HG02840 (cell line): Measurements from ENCODE around the gene RBP4.
"Not testable (repeated sequence)": the region's sequence is repeated elsewhere in the genome, so short reads cannot be mapped to it uniquely, and the experiment has no call there.

Experiments
- ATAC-seq: cut with Tn5 transposase; IDR thresholded peaks from one replicate; pipeline ENCODE4 v1.9.1; 2021; ENCODE audit warnings: mild to moderate bottlenecking, moderate library complexity, moderate number of reproducible peaks; ENCODE audit not compliant: unreplicated experiment, low FRiP score

The RBP4 gene

GRCh38 chr10:93568105-93568390 is 33.0 kb downstream of the RBP4 start:
- ATAC-seq = no peak

GRCh38 chr10:93567277-93568104 is 33.5 kb downstream of the RBP4 start:
- no peak for ATAC-seq

- ATAC-seq = no peak
Measured at GRCh38 chr10:93566435-93567276, 34.4 kb downstream of the RBP4 start, which contains the start of gene FFAR4. FFAR4 (plus strand) TSS chr10:93566665; CDS start chr10:93566721, 56 bp downstream.

- ATAC-seq = no peak
Measured at GRCh38 chr10:93565446-93565845, 35.6 kb downstream of the RBP4 start.

GRCh38 chr10:93560541-93560940 is 40.5 kb downstream of the RBP4 start:
- no peak for ATAC-seq

- ATAC-seq = no peak
Measured at GRCh38 chr10:93559490-93559889, 41.5 kb downstream of the RBP4 start.

GRCh38 chr10:93554760-93555432 is 46.1 kb downstream of the RBP4 start:
- ATAC-seq = no peak

- ATAC-seq = no peak
Measured at GRCh38 chr10:93554316-93554663, 46.7 kb downstream of the RBP4 start.

GRCh38 chr10:93553482-93554315 is 47.3 kb downstream of the RBP4 start:
- ATAC-seq = no peak

GRCh38 chr10:93552780-93553179 is 48.3 kb downstream of the RBP4 start:
- no peak for ATAC-seq

GRCh38 chr10:93550606-93551005 is 50.4 kb downstream of the RBP4 start:
- ATAC-seq = no peak

GRCh38 chr10:93548376-93549071 is 52.5 kb downstream of the RBP4 start:
- ATAC-seq = no peak

- no peak for ATAC-seq
Measured at GRCh38 chr10:93547522-93547921, 53.5 kb downstream of the RBP4 start.

- ATAC-seq = not testable (repeated sequence)
Measured at GRCh38 chr10:93546995-93547394, 54.0 kb downstream of the RBP4 start.

- no peak for ATAC-seq
Measured at GRCh38 chr10:93542358-93542791, 58.7 kb downstream of the RBP4 start.
